Nephron progenitor cell (in vitro differentiated cells): ENCODE data around the gene PDSS1.

Source experiments
- DNase-seq: peaks from one replicate; pipeline ENCODE4 v3.0.0; 2021
- H3K27ac Mint-ChIP-seq: 2 replicates; pipeline ENCODE4 v1.8.0; 2021; ENCODE audit warnings: mild to moderate bottlenecking, moderate library complexity, mixed read lengths
- H3K27me3 Mint-ChIP-seq: 2 replicates; pipeline ENCODE4 v1.8.0; 2021; ENCODE audit warnings: mild to moderate bottlenecking, low read depth, mixed read lengths; ENCODE audit not compliant: poor library complexity
- H3K36me3 Mint-ChIP-seq: 2 replicates; pipeline ENCODE4 v1.8.0; 2021; ENCODE audit warnings: low read depth, mixed read lengths
- H3K4me1 Mint-ChIP-seq: 2 replicates; pipeline ENCODE4 v1.8.0; 2021; ENCODE audit warnings: mixed read lengths
- H3K4me3 Mint-ChIP-seq: 2 replicates; pipeline ENCODE4 v1.8.0; 2021; ENCODE audit warnings: mild to moderate bottlenecking, moderate library complexity, mixed read lengths
- H3K9me3 Mint-ChIP-seq: 2 replicates; pipeline ENCODE4 v1.8.0; 2021; ENCODE audit warnings: mild to moderate bottlenecking, moderate library complexity, mixed read lengths
- CTCF ChIP-seq: fragments of 200-600 bp; sonication (generic); IDR thresholded peaks from 2 replicates; pipeline ENCODE4 v1.5.0; 2021; ENCODE audit warnings: antibody characterized with exemption

The PDSS1 gene

GRCh38 chr10:26776258-26776657 is 78.8 kb downstream of the PDSS1 start:
- Mint-ChIP-seq H3K4me3 (no peak overlapping the region), H3K9me3 (no peaks in the 10 kb centered on the region), H3K27me3 (no peaks in the 10 kb centered on the region), H3K36me3 (no peaks in the 10 kb centered on the region), H3K27ac (no peak overlapping the region), H3K4me1 (no peaks in the 10 kb centered on the region)
- no peak for TF ChIP-seq CTCF
- DNase-seq = no peak

- Mint-ChIP-seq H3K4me3 (no peak overlapping the region), H3K27me3 (no peaks in the 10 kb centered on the region), H3K4me1 (no peaks in the 10 kb centered on the region), H3K36me3 (no peaks in the 10 kb centered on the region), H3K27ac (no peak overlapping the region), H3K9me3 (no peaks in the 10 kb centered on the region)
- DNase-seq = no peak
- TF ChIP-seq CTCF = no peak
These were observed 80.2 kb downstream of the PDSS1 start for GRCh38 chr10:26777686-26778085.

GRCh38 chr10:26779176-26779860 is 81.8 kb downstream of the PDSS1 start:
- no peaks in the 10 kb centered on the region for H3K27me3 Mint-ChIP-seq
- H3K36me3 Mint-ChIP-seq = no peaks in the 10 kb centered on the region
- DNase-seq = no peak
- no peaks in the 10 kb centered on the region for H3K9me3 Mint-ChIP-seq
- H3K4me1 Mint-ChIP-seq = no peaks in the 10 kb centered on the region
- TF ChIP-seq CTCF = no peak
- no peak overlapping the region for H3K4me3 Mint-ChIP-seq
- H3K27ac Mint-ChIP-seq = no peak overlapping the region

GRCh38 chr10:26780106-26780792 is 82.7 kb downstream of the PDSS1 start:
- TF ChIP-seq CTCF = no peak
- no peak overlapping the region for H3K27ac Mint-ChIP-seq
- H3K27me3 Mint-ChIP-seq = no peaks in the 10 kb centered on the region
- H3K36me3 Mint-ChIP-seq = no peaks in the 10 kb centered on the region
- no peak for DNase-seq
- no peak overlapping the region for H3K4me3 Mint-ChIP-seq
- H3K9me3 Mint-ChIP-seq = no peaks in the 10 kb centered on the region
- no peaks in the 10 kb centered on the region for H3K4me1 Mint-ChIP-seq

GRCh38 chr10:26780793-26781601 is 83.5 kb downstream of the PDSS1 start:
- H3K4me1 Mint-ChIP-seq = no peaks in the 10 kb centered on the region
- TF ChIP-seq CTCF = no peak
- H3K36me3 Mint-ChIP-seq = no peaks in the 10 kb centered on the region
- no peak overlapping the region for H3K27ac Mint-ChIP-seq
- H3K4me3 Mint-ChIP-seq = no peak overlapping the region
- H3K27me3 Mint-ChIP-seq = no peaks in the 10 kb centered on the region
- DNase-seq = no peak
- no peaks in the 10 kb centered on the region for H3K9me3 Mint-ChIP-seq
